HL-60 (cell line): ENCODE data around the gene CCDC181.

Experiments used
- DNase-seq, 2 experiments: peaks; one replicate each; pipeline ENCODE4 v3.0.0-alpha.2; 2010 to 2020; ENCODE audit warnings: low read depth in 1 of 2, low spot score in 1 of 2
- H3K27ac ChIP-seq: fragments of 250-450 bp; sonication (Bioruptor Pico); replicated peaks from 2 replicates; pipeline ENCODE4 v1.5.1; 2020; ENCODE audit warnings: mild to moderate bottlenecking, moderate library complexity
- H3K27me3 ChIP-seq: fragments of 250-450 bp; sonication (Bioruptor Pico); 2 replicates; pipeline ENCODE4 v1.5.1; 2021; ENCODE audit warnings: mild to moderate bottlenecking, moderate library complexity; ENCODE audit not compliant: insufficient read depth, poor library complexity, severe bottlenecking
- H3K4me3 ChIP-seq: replicated peaks from 2 replicates; pipeline ENCODE4 v1.5.1; 2011; ENCODE audit warnings: mild to moderate bottlenecking, control low read depth, low read length; ENCODE audit not compliant: insufficient read depth
- GABPA ChIP-seq: IDR thresholded peaks from 2 replicates; pipeline ENCODE4 v1.6.1; 2012; ENCODE audit warnings: low read depth
- POLR2AphosphoS5 ChIP-seq: IDR thresholded peaks from 2 replicates; pipeline ENCODE4 v1.6.1; 2012; ENCODE audit warnings: low read depth
- SPI1 ChIP-seq: IDR thresholded peaks from 2 replicates; pipeline ENCODE4 v1.6.1; 2012; ENCODE audit warnings: low read depth, mild to moderate bottlenecking, borderline replicate concordance
- TF ChIP-seq, protein P1 (sequence below): IDR thresholded peaks from one replicate; pipeline ENCODE4 v1.5.1; 2011; ENCODE audit warnings: low read length, control low read depth, inconsistent platforms; ENCODE audit not compliant: insufficient read depth
- TF ChIP-seq, protein P2 (sequence below): IDR thresholded peaks from 2 replicates; pipeline ENCODE4 v1.6.1; 2012; ENCODE audit warnings: low read depth; ENCODE audit not compliant: insufficient replicate concordance

The CCDC181 gene

DNA sequence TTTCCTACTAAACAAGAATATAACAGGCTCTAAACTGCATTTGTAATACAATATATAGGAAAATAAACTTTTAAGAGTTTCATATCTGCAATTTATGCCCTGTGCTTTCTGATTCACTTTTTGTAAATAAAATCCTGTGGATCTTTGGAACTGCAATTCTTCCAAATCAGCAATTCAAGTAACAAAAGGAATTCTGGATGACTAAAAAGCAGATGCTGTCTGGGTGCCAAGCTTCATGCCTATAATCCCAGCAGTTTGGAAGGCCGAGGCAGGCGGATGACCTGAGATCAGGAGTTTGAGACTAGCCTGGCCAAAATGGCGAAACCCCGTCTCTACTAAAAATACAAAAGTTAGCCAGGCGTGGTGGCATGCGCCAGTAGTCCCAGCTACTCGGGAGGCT lies 66.0 kb downstream of the CCDC181 start:
- Histone ChIP-seq H3K4me3 (no peak overlapping the region), H3K27me3 (no peaks in the 10 kb centered on the region), H3K27ac (no peak overlapping the region)
- TF ChIP-seq, protein P1, sequence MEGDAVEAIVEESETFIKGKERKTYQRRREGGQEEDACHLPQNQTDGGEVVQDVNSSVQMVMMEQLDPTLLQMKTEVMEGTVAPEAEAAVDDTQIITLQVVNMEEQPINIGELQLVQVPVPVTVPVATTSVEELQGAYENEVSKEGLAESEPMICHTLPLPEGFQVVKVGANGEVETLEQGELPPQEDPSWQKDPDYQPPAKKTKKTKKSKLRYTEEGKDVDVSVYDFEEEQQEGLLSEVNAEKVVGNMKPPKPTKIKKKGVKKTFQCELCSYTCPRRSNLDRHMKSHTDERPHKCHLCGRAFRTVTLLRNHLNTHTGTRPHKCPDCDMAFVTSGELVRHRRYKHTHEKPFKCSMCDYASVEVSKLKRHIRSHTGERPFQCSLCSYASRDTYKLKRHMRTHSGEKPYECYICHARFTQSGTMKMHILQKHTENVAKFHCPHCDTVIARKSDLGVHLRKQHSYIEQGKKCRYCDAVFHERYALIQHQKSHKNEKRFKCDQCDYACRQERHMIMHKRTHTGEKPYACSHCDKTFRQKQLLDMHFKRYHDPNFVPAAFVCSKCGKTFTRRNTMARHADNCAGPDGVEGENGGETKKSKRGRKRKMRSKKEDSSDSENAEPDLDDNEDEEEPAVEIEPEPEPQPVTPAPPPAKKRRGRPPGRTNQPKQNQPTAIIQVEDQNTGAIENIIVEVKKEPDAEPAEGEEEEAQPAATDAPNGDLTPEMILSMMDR, result no peak
- no peak for TF ChIP-seq POLR2AphosphoS5
- TF ChIP-seq SPI1, result no peak
- TF ChIP-seq GABPA, result no peak
- TF ChIP-seq, protein P2, sequence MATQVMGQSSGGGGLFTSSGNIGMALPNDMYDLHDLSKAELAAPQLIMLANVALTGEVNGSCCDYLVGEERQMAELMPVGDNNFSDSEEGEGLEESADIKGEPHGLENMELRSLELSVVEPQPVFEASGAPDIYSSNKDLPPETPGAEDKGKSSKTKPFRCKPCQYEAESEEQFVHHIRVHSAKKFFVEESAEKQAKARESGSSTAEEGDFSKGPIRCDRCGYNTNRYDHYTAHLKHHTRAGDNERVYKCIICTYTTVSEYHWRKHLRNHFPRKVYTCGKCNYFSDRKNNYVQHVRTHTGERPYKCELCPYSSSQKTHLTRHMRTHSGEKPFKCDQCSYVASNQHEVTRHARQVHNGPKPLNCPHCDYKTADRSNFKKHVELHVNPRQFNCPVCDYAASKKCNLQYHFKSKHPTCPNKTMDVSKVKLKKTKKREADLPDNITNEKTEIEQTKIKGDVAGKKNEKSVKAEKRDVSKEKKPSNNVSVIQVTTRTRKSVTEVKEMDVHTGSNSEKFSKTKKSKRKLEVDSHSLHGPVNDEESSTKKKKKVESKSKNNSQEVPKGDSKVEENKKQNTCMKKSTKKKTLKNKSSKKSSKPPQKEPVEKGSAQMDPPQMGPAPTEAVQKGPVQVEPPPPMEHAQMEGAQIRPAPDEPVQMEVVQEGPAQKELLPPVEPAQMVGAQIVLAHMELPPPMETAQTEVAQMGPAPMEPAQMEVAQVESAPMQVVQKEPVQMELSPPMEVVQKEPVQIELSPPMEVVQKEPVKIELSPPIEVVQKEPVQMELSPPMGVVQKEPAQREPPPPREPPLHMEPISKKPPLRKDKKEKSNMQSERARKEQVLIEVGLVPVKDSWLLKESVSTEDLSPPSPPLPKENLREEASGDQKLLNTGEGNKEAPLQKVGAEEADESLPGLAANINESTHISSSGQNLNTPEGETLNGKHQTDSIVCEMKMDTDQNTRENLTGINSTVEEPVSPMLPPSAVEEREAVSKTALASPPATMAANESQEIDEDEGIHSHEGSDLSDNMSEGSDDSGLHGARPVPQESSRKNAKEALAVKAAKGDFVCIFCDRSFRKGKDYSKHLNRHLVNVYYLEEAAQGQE, result no peak
- no peak for DNase-seq

DNA sequence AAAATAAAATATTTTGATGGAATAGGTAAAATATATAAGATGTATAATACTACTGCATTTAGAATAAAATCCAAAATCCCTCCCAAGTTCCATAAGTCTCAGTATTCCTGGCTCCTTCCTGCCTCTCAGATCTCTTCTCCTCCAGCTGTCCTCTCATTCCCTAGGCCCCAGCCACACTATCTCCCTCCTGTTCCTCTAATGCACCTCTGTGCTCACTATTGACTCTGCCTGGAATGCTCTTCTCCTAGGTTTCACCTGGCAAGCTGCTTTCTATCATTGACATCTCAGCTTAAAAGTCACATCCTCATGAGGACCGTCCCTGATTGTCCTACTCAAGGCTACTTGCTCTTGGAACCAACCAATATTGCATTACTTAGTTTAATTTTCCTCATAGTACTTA lies 66.9 kb downstream of the CCDC181 start:
- no peak for DNase-seq
- Histone ChIP-seq H3K27me3 (no peaks in the 10 kb centered on the region), H3K27ac (no peak overlapping the region), H3K4me3 (no peak overlapping the region)
- no peak for TF ChIP-seq SPI1
- no peak for TF ChIP-seq GABPA
- TF ChIP-seq, protein P1, result no peak
- TF ChIP-seq POLR2AphosphoS5, result no peak

DNA sequence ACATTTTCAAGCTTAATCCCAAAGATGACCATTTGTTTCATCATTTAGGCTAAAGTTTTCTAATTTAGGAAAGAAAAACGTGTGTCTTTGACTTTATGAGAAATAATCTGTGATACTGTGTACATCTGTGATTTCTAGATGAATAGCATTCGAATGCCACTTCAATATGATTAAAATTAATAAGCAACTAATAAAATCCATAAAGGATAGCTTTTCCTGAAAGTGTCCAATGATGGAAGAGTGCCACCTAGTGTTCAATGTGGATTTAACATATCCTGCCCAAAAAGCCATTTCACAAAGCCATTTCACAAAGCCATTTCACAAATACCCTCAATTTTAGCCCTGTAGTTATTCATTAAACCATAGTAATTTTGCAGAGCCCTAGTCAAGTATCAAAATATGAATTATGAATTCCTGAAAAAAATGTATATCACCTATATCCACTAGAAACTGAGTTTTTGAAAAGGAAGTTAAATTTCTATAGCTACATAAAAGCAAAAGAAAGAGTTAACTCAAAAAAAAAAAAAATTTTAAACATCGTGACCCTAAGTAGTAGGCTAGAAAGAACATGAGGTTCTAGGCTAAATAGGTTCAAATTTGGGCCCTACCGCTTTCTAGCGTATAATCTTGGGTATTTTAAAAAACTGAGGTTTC lies 78.8 kb downstream of the CCDC181 start:
- Histone ChIP-seq H3K27me3 (no peaks in the 10 kb centered on the region), H3K27ac (no peak overlapping the region), H3K4me3 (no peak overlapping the region)
- peak in 1 of 2 experiments; percentile 29 for DNase-seq
- no peak for TF ChIP-seq POLR2AphosphoS5
- TF ChIP-seq, protein P1, result peak; percentile 18

DNA sequence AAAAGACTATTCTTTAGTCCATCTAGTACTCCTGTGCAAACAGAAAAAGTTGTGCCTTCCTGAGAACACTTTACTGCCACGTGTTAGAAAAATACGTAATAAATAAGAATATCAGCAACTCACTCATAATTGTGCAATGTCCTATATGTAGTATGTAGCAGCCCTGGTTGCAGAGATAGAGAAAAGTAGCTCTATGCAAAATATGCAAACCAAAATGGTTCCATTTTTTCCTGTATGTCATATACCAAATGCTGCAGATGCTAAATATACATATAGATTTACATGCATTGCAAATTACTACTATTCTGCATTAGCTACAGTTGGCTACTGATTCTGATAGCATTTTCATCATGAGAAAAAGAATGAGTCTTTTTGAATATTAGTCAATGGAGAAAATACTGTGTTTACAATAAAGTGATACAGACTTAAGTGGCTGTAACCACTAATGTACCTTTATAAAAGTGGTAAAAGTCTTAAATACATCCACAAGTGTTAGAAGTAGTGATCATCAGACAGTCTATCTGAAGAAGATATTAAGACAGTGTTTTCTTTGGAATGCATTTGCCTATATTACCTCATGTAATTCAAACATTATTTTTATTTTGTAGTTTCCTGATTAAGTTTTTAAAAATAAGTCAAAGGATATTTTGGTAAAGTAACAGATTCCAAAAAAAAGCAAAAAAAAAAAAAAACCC lies 79.4 kb downstream of the CCDC181 start:
- DNase-seq, result no peak
- Histone ChIP-seq H3K4me3 (no peak overlapping the region), H3K27ac (no peak overlapping the region), H3K27me3 (no peaks in the 10 kb centered on the region)
- TF ChIP-seq POLR2AphosphoS5 (no peak), GABPA (no peak), SPI1 (no peak)
- TF ChIP-seq, protein P2, result no peak
- TF ChIP-seq, protein P1, result no peak
